ACHN (cell line): ENCODE results near the gene DAAM2.

Experiments used
- DNase-seq: peaks from one replicate; pipeline ENCODE4 v3.0.0-alpha.2; 2015
- in situ Hi-C: cut with HindIII; loops from 2 replicates; pipeline ENCODE4 v1.10.0; 2017; ENCODE audit warnings: low sequenced_read_pairs, low pct_ligation_motif_present, low pct_unique_long_range_greater_than_20kb

The DAAM2 gene

GRCh38 chr6:39811835-39812345 lies 19.7 kb downstream of the DAAM2 start:
- no peak for DNase-seq
- in situ Hi-C loops = no loop called here

GRCh38 chr6:39812496-39812852 lies 20.3 kb downstream of the DAAM2 start:
- in situ Hi-C loops = no loop called here
- DNase-seq = no peak

GRCh38 chr6:39812853-39813533 lies 20.8 kb downstream of the DAAM2 start:
- no peak for DNase-seq
- in situ Hi-C loops = no loop called here

GRCh38 chr6:39814236-39814635 lies 22.1 kb downstream of the DAAM2 start:
- DNase-seq = no peak
- in situ Hi-C loops = no loop called here

GRCh38 chr6:39815356-39815755 lies 23.2 kb downstream of the DAAM2 start:
- no peak for DNase-seq
- in situ Hi-C loops = no loop called here

GRCh38 chr6:39816747-39817146 lies 24.6 kb downstream of the DAAM2 start:
- in situ Hi-C loops = no loop called here
- no peak for DNase-seq

- DNase-seq = no peak
- in situ Hi-C loops = no loop called here
These were observed 26.5 kb downstream of the DAAM2 start for GRCh38 chr6:39818695-39819094.

GRCh38 chr6:39819228-39819627 lies 27.1 kb downstream of the DAAM2 start:
- DNase-seq = no peak
- in situ Hi-C loops = no loop called here

GRCh38 chr6:39819676-39820075 lies 27.5 kb downstream of the DAAM2 start:
- in situ Hi-C loops = no loop called here
- DNase-seq = no peak

GRCh38 chr6:39820553-39820952 lies 28.4 kb downstream of the DAAM2 start:
- no peak for DNase-seq
- in situ Hi-C loops = no loop called here

- DNase-seq = no peak
- in situ Hi-C loops = no loop called here
These were observed 29.0 kb downstream of the DAAM2 start for GRCh38 chr6:39821046-39821740.

GRCh38 chr6:39821742-39822532 lies 29.8 kb downstream of the DAAM2 start:
- in situ Hi-C loops = no loop called here
- no peak for DNase-seq

GRCh38 chr6:39822846-39823815 lies 31.0 kb downstream of the DAAM2 start:
- in situ Hi-C loops = no loop called here
- no peak for DNase-seq

GRCh38 chr6:39824030-39824926 lies 32.1 kb downstream of the DAAM2 start:
- no peak for DNase-seq

GRCh38 chr6:39829331-39829730 lies 37.2 kb downstream of the DAAM2 start:
- in situ Hi-C loops = no loop called here
- no peak for DNase-seq

More at GRCh38 chr6:39824030-39824926, 32.1 kb downstream of the DAAM2 start:
- in situ Hi-C loops = no loop called here

- DNase-seq = no peak
- in situ Hi-C loops = no loop called here
These were observed 38.3 kb downstream of the DAAM2 start for GRCh38 chr6:39830444-39830843.

GRCh38 chr6:39831701-39832100 lies 39.5 kb downstream of the DAAM2 start:
- DNase-seq = no peak
- in situ Hi-C loops = no loop called here
